GM19324 (cell line): Measurements from ENCODE around the gene NPFF.
"Not testable (repeated sequence)": the region's sequence is repeated elsewhere in the genome, so short reads cannot be mapped to it uniquely, and the experiment has no call there.

Source experiments
- ATAC-seq: cut with Tn5 transposase; IDR thresholded peaks from one replicate; pipeline ENCODE4 v1.9.1; 2021; ENCODE audit warnings: mild to moderate bottlenecking, moderate library complexity; ENCODE audit not compliant: unreplicated experiment, low FRiP score

The NPFF gene

GRCh38 chr12:53497461-53497860 is 9.8 kb downstream of the NPFF start:
- ATAC-seq, result no peak

- no peak for ATAC-seq
Measured at GRCh38 chr12:53496752-53497032, 10.6 kb downstream of the NPFF start.

DNA sequence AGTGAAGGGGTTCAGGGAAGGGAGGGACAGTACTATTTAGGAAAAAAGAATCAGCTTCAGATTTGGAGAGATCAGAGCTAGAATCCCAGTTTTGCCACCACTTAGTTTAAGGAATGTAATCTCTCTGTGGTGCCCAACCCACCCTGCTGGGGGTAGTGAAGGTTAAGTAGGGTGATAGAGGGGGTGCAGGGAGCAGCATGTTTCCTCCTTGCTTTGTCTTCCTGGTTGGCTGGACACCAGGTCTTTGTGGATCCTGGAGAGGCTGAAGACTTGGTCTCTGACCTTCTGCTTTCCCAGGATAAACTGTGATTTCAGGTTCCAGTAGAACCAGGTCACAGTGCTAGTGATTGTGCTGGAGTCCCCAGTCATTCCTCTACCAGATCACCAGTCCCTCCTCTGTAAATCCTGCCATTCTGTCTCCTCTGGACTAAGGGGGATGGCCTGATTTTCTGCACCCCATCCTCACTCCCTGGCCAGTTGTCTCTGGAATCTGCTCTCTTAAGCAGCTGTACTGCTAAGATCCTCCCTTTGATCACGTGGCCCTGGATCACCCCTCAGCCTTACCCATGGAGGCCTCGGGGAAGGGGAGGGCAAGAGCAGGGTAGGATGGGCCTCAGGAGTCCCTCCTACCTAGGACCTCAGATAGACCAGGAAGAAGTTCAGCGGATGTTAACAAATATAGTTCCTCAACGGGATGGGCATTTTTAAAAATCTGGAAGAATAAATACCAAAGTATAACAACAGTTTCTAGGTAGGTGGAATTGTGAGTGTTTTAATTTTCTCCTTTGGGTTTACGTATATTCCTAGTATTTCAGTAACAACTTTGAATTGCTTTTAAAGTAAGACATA is 11.2 kb downstream of the NPFF start:
- ATAC-seq, result no peak

- no peak for ATAC-seq
Measured at GRCh38 chr12:53493610-53494391, 13.5 kb downstream of the NPFF start.

DNA sequence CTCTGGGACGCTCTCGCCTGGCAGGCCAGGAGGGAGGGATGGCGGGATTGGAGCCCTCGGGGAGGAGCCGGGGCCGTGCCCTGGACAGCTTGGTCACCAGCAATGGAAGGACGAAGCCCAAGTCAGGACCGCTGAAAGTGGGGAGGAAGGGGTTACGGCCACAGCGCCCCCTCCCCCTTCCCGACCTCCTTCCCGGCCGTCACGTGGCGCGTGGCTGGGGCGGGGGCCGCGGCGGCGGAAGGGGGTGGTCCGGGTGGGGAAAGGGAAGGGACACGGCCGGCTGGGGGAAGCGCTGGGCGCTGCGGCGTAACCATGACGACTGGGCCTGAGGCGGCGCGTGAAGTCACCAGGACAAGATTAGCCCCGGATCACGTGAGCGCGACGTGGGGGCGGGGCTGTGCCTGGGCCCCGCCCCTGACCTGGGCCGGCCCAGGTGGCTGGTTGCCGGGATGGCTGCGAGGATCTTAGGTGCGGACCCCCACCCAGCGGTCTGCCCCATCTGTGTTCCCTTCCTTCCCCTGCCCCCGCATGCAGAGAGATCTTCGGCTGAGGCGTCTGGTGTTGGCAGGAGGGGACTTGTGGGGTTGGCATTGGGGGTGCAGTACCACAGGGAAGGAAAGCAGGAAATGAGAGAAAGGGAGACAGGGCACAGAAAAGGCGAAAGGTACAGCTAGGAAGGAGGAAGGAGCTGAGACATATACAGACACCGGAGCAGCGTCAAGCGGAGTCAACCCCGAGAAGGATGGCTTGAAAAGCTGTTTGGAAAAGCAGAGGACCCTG is 14.3 kb downstream of the NPFF start:
- peak; percentile 89 for ATAC-seq

DNA sequence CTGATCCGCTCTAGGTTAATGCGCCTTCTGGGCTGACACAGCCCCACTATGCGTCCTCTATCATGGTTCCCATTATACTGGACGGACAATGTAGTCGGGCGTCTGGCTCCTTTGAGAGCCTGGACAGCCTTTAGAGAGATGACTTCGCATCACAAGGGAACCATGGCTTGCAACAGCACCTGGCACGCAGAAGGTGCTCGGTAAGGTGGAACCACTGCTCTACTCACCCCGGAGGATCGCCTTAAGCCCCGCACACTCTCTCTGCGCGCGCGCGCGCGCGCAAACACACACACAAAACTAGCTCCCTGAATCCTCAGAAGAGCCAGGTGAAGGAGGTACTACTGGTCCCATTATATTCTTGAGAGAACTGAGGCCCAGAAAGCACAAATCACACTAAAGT is 15.1 kb downstream of the NPFF start:
- ATAC-seq, result no peak

DNA sequence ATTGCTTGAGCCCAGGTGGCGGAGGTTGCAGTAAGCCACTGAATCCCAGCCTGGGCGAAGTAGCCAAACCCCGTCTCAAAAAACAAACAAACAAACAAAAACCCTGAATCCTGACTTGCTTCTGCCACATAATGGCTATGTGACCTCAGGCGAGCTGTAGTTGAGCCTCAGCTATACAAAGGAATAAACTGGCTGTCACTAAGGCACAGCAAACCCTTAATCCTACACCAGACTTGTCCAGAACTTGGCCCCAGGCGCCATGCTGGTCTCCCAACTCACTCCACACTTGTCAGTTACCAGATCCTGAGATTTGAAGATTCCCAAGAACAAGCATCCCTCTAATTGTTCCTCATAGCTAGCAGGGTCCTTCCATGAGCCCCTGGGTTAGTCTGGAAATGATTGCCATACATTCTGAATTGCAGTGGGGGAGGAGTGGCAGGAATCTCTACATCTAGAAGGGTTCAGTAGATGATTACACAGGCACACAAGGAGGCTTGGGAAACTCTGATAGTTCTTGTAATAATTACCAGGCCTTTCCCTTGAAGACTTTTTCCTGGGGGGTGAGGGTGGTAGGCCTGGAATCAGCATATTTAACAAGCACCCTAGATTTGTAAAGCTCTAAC is 17.9 kb downstream of the NPFF start:
- ATAC-seq, result no peak

DNA sequence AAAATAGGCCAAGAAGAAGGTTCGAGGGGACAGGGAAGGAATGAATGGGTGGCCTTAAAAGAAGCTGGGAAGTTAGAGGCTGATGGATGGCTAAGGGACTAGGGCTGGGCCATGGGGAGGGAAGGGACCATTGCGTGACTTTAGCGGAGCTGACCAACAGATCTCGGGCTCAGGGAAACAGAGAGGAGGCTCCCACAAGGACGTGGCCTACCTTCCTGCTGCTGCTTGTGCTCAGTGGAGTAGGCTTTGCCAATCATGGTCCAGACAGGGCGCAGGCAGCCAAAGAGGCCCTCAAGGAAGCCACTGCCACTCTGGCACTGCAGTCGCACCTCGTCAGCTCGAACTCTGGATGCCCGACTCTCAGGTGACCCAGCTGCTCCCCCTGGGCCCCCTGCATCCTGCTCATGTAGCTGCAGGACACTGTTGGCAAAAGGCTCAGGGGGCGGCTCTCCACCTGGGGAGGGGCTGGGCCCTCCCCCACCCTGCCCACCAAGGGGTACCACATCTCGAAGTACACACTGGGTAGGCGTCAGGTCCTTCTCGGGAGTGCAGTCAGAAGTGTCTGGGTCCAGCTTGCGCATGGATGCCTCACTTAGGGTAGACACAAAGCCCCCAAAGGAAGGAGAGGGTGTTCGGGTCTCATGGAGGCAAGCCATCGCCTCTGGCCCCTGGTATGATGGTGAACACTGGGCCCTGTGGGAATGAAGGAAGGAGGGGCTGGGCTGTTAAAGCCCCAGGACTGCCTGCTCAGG is 20.4 kb downstream of the NPFF start:
- no peak for ATAC-seq

DNA sequence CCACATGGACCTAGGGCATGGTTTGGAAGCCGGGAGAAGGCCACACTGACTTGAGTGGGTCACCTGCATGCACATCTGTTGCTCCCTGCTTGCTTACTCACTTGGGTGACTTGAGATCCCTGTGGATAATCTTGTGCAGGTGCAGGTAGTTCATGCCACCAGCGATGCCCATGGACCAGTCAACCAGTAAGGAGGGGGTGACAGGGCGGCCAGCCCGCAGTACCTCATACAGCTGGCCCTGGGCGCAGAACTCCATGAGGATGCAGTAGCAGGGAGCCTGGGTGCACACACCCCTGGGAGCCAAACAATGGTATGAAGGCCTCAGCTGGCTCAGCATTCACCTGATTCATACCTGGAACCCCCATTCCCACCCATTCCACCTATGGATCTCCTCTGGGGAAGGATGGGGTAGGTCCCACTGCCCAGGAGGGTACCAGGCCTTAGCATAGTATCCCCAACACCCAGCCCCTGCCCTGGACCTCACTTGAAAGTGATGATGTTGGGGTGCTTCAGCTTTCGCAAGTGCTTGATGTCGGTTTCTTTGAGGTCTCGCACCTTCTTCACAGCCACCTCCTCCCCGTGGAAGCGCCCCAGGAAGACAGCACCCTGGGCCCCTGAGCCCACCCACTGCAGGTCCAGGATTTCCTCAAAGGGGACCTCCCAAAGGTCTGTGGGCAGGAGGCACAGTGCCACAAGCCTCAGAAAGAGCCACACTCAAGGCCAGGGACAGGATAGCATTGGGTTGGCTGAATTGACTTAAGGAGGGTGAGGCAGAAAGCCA is 21.1 kb downstream of the NPFF start:
- no peak for ATAC-seq

GRCh38 chr12:53484686-53485575 is 22.4 kb downstream of the NPFF start:
- ATAC-seq, result no peak

DNA sequence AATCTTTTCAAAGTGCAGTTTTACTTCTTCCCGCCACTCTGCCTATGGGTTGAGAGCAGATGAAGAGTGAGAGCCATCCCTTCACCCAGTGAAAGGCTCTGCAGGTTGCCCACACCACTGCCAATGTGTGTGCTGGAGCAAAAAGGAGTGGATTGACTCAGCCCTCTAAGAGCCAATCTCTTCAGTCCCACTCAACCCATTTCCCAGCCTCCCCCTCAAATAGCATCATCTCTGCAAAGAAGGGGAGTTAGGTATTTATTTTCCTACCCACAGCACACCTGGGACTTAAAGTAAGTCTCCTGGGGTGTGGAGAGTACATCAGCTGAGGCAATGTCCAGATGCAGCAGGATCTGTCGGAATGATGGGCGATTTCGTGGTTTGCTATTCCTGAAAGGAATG is 23.3 kb downstream of the NPFF start:
- ATAC-seq, result no peak

DNA sequence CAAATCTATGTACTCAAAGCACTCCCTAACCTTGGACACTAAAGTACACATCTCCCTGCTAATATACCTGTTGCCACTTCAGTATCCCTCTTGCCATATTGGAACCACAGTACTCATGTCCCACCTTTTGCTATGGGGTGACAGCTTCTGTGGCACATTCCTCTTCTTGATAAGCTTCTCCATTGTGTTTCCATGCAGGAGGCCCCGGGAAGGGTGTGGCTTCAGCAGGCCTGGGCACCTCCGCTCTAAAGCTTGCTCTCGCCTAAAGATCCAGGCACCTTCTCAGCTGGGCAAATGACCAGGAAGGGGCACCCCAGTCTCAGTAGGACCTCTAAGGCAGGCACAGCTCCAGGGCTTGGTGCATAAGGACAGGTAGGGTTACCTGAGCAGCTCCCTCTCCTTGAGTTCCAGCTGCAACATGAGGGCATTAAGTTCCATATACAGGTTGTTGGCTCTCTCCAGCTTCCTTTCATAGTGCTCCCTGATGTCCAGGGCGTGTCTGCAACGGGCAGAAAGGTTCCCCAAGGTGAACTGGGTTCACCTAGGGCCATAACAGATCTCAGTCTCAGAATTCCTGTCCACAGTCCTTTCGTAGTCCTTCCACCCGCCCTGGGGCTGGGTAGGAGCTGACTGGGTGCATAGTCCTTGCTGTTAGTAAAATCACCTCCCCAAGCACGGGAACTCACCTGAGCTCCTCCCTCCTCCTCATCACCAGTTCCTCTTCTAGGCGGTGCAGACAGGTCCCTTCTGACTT is 23.9 kb downstream of the NPFF start:
- no peak for ATAC-seq

DNA sequence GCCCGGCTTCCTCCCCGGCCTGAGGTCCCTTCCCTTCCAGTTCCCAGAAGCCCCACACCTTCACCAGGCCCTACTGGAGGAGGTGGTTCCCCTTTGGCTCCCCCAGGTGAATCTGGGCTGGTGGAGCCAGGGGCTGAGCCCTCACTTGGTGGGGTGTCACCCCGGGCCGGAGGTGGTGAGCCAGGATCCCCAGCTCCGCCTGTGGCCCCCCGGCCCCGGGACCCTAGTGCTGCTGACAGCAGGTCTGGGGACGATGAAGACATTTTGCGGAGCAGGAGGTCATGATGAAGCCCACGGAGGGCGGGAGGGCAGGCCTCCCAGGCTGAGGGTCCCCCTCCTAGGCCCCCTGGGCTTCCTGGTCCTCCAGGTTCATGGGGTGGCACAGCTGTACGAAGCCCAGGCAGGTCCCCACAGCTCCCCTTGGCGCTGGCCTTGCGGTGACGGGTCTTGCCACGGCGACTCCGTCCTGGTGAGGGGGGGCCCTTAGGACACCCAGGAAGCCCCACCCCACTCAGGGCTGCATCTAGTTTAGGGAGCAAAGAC is 24.6 kb downstream of the NPFF start:
- no peak for ATAC-seq

- no peak for ATAC-seq
Measured at GRCh38 chr12:53481939-53482586, 25.2 kb downstream of the NPFF start.

- not testable (repeated sequence) for ATAC-seq
Measured at GRCh38 chr12:53481458-53481857, 25.8 kb downstream of the NPFF start.

- ATAC-seq, result no peak
Measured at GRCh38 chr12:53480491-53481442, 26.5 kb downstream of the NPFF start.
